B cell (primary cell): Measurements from ENCODE around the gene HELT.
"Not testable (repeated sequence)": the region's sequence is repeated elsewhere in the genome, so short reads cannot be mapped to it uniquely, and the experiment has no call there.

Experiments
- EZH2 ChIP-seq: IDR thresholded peaks from 2 replicates; pipeline ENCODE4 v1.6.1; 2012; ENCODE audit warnings: borderline replicate concordance, low read depth, mild to moderate bottlenecking, moderate library complexity, low read length; ENCODE audit not compliant: insufficient read depth, poor library complexity, severe bottlenecking
- TF ChIP-seq, protein P1 (sequence below): fragments of 200-600 bp; IDR thresholded peaks from one replicate; pipeline ENCODE4 v1.8.0; 2022; ENCODE audit warnings: antibody characterized with exemption, mild to moderate bottlenecking

DNA sequence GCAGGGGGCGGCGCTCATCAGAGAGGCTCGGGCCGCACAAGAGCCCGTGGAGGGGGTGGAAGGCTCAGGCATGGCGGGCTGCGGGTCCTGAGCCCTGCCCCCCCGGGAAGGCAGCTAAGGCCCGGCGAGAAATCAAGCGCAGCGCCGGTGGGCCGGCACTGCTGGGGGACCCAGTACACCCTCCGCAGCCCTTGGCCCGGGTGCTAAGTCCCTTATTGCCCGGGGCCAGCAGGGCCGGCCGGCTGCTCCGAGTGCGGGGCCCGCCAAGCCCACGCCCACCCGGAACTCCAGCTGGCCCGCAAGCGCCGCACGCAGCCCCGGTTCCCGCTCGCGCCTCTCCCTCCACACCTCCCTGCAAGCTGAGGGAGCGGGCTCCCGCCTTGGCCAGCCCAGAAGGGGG is 28.2 kb upstream of the HELT start:
- TF ChIP-seq EZH2: not testable (repeated sequence)
- TF ChIP-seq, protein P1, sequence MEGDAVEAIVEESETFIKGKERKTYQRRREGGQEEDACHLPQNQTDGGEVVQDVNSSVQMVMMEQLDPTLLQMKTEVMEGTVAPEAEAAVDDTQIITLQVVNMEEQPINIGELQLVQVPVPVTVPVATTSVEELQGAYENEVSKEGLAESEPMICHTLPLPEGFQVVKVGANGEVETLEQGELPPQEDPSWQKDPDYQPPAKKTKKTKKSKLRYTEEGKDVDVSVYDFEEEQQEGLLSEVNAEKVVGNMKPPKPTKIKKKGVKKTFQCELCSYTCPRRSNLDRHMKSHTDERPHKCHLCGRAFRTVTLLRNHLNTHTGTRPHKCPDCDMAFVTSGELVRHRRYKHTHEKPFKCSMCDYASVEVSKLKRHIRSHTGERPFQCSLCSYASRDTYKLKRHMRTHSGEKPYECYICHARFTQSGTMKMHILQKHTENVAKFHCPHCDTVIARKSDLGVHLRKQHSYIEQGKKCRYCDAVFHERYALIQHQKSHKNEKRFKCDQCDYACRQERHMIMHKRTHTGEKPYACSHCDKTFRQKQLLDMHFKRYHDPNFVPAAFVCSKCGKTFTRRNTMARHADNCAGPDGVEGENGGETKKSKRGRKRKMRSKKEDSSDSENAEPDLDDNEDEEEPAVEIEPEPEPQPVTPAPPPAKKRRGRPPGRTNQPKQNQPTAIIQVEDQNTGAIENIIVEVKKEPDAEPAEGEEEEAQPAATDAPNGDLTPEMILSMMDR: not testable (repeated sequence)
